Vagina (tissue), 2 donors: ENCODE measurements around the gene E4F1. TPM values are rescaled to one million over a fixed set of nuclear protein-coding genes. Genes with fewer than 3 reads are reported as not detected.

Experiments used
- DNase-seq, 2 donors: peaks; one replicate each; pipeline ENCODE4 v3.0.0-alpha.2; 2017; ENCODE audit errors: extremely low spot score in 2 of 2
- H3K27ac ChIP-seq: fragments of 200-600 bp; sonication (generic); one replicate; pipeline ENCODE4 v1.5.1; 2019
- H3K27me3 ChIP-seq: fragments of 200-600 bp; sonication (generic); one replicate; pipeline ENCODE4 v1.5.1; 2019
- H3K36me3 ChIP-seq, 2 donors: fragments of 200-600 bp; sonication (generic); one replicate each; pipeline ENCODE4 v1.5.1; 2017 to 2019
- H3K4me1 ChIP-seq: fragments of 200-600 bp; sonication (generic); one replicate; pipeline ENCODE4 v1.5.1; 2019
- H3K4me3 ChIP-seq, 2 donors: fragments of 200-600 bp; sonication (generic); 1 replicate in 1 of 2; 2 replicates in 1 of 2; pipeline ENCODE4 v1.5.1; 2016 to 2019
- H3K9me3 ChIP-seq: fragments of 200-600 bp; sonication (generic); one replicate; pipeline ENCODE4 v1.5.1; 2019
- POLR2A ChIP-seq, 2 donors: fragments of 450-650 bp; IDR thresholded peaks; one replicate each; pipeline ENCODE4 v1.6.1; 2017; ENCODE audit warnings: antibody characterized with exemption in 2 of 2, mild to moderate bottlenecking in 2 of 2, moderate library complexity in 2 of 2
- POLR2AphosphoS5 ChIP-seq, 2 donors: sonication (generic); formaldehyde crosslinking; IDR thresholded peaks; one replicate each; pipeline ENCODE4 v1.9.0; 2017; ENCODE audit warnings: antibody characterized with exemption in 2 of 2, mild to moderate bottlenecking in 2 of 2, low read depth in 1 of 2; ENCODE audit not compliant: insufficient read depth in 1 of 2
- intact Hi-C: fragments of 100-400 bp; cut with DNase I; formaldehyde crosslinking; loops from one replicate; pipeline ENCODE4 v1.15.1; 2023
- total RNA-seq: library from RNA; depleted of rRNA; stranded (reverse); fragments of >200 nt; gene quantifications from one replicate; pipeline ENCODE4 v1.2.3, GENCODE V29; 2016
- TF ChIP-seq, protein P1 (sequence below), 3 experiments: fragments of 450-650 bp in 2 of 3; fragments of 200-600 bp in 1 of 3; sonication (generic) in 1 of 3; IDR thresholded peaks; one replicate each; pipeline ENCODE4 v1.5.1; 2017 to 2019; ENCODE audit warnings: antibody characterized with exemption in 3 of 3, mild to moderate bottlenecking in 2 of 3, moderate library complexity in 2 of 3

The E4F1 gene
- total RNA-seq, 1 donor from 2014 or later, result 70.0 TPM

- Histone ChIP-seq H3K9me3 (no peaks in the 10 kb centered on the region), H3K27me3 (no peaks in the 10 kb centered on the region), H3K36me3 (peaks cover 0 to 11% of the 10 kb centered on the region in 2 donors), H3K27ac (no peak overlapping the region), H3K4me3 (no peak overlapping the region), H3K4me1 (peaks cover 6% of the 10 kb centered on the region)
- intact Hi-C loops, result no loop called here
- TF ChIP-seq, protein P1, sequence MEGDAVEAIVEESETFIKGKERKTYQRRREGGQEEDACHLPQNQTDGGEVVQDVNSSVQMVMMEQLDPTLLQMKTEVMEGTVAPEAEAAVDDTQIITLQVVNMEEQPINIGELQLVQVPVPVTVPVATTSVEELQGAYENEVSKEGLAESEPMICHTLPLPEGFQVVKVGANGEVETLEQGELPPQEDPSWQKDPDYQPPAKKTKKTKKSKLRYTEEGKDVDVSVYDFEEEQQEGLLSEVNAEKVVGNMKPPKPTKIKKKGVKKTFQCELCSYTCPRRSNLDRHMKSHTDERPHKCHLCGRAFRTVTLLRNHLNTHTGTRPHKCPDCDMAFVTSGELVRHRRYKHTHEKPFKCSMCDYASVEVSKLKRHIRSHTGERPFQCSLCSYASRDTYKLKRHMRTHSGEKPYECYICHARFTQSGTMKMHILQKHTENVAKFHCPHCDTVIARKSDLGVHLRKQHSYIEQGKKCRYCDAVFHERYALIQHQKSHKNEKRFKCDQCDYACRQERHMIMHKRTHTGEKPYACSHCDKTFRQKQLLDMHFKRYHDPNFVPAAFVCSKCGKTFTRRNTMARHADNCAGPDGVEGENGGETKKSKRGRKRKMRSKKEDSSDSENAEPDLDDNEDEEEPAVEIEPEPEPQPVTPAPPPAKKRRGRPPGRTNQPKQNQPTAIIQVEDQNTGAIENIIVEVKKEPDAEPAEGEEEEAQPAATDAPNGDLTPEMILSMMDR (IDR thresholded peaks at IDR 0.05), result no peak
- TF ChIP-seq POLR2A (IDR thresholded peaks at IDR 0.05), result no peak
- TF ChIP-seq POLR2AphosphoS5 (IDR thresholded peaks at IDR 0.05; ENCODE audit: insufficient read depth in 1 of 2, low read depth in 1 of 2), result no peak
- no peak for DNase-seq
Observed at GRCh38 chr16:2180461-2180860, 42.9 kb upstream of the E4F1 start.

DNA sequence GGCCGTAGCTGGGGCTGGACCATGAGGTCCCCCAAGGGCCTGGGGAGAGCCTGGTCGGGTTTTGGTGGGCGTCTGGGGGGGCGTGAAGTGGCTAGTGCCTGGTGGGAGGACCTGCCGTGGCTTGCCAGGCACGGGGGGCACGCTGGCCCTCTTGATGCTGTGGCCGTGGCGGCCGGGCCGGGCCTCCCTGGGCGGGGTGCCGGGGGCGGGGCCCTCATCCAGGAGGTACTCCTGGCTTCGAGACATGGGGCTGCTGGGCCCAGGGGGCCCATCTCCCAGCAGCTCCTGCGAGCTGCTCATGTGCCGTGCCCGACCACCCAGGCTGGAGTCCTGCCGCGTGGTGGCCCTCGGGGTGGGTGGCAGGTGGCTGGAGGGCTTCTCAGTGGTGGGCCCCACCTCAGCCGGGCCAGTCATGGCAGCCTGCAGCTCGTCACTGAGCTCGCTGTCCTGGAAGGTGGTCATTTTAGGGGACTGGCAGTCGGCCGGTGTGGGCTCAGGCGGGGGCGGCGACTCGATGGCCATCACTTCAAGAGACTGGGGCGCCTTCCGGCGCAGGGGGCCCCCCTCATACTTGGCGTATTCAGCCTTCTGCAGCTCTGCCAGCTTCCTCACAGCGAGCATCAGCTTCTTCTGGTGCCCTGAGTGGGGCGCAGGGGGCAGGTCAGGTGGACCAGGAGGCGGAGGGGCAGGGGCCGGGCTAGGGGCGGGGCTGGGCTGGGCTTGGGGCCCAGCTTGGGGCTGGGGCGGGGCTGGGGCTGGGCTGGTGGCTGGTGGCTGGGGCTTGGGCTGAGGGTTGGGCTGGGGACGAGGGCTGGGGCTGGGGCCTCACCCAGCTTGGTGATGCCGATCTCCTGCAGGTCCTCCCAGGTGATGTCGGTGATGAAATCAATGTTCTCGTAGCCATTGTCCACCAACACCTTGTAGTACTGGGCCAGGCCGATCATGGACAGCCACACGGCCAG, 42.1 kb upstream of the E4F1 start:
- intact Hi-C loops, result no loop called here
- DNase-seq, result no peak
- peaks cover 6% of the 10 kb centered on the region for H3K4me1 ChIP-seq

DNA sequence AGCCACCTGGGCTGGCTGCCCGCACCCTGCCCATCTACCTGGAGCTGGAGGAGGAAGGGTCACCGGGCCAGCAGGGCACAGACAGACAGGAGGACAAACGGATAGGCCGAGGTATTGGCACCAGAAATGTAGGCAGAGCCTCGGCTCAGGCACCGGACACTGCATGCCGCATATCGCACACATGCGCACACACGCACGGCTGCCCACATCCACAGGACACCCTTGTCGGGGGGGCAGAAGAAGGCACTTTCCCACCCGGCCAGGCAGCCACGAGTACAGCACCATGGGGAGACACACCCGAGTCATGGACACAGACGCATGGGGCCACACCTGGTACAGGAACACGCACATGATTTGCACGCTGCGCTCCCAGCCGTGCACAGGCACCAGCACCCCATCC, 41.4 kb upstream of the E4F1 start:
- H3K4me3 ChIP-seq, result no peak overlapping the region
- no peaks in the 10 kb centered on the region for H3K27me3 ChIP-seq
- H3K9me3 ChIP-seq, result no peaks in the 10 kb centered on the region
- TF ChIP-seq, protein P1 (IDR thresholded peaks at IDR 0.05), result no peak
- TF ChIP-seq POLR2AphosphoS5 (IDR thresholded peaks at IDR 0.05; ENCODE audit: insufficient read depth in 1 of 2, low read depth in 1 of 2), result no peak
- no peak for TF ChIP-seq POLR2A (IDR thresholded peaks at IDR 0.05)
- intact Hi-C loops, result no loop called here
- H3K4me1 ChIP-seq, result peaks cover 6% of the 10 kb centered on the region
- no peaks in the 10 kb centered on the region for H3K36me3 ChIP-seq
- H3K27ac ChIP-seq, result no peak overlapping the region
- DNase-seq, result no peak

More for the DNA sequence above, 42.1 kb upstream of the E4F1 start:
- no peak overlapping the region for H3K4me3 ChIP-seq
- TF ChIP-seq POLR2A (IDR thresholded peaks at IDR 0.05), result no peak
- TF ChIP-seq POLR2AphosphoS5 (IDR thresholded peaks at IDR 0.05; ENCODE audit: insufficient read depth in 1 of 2, low read depth in 1 of 2), result no peak
- TF ChIP-seq, protein P1 (IDR thresholded peaks at IDR 0.05), result no peak
- peaks cover 0 to 4% of the 10 kb centered on the region in 2 donors for H3K36me3 ChIP-seq
- H3K9me3 ChIP-seq, result no peaks in the 10 kb centered on the region
- no peaks in the 10 kb centered on the region for H3K27me3 ChIP-seq
- no peak overlapping the region for H3K27ac ChIP-seq

DNA sequence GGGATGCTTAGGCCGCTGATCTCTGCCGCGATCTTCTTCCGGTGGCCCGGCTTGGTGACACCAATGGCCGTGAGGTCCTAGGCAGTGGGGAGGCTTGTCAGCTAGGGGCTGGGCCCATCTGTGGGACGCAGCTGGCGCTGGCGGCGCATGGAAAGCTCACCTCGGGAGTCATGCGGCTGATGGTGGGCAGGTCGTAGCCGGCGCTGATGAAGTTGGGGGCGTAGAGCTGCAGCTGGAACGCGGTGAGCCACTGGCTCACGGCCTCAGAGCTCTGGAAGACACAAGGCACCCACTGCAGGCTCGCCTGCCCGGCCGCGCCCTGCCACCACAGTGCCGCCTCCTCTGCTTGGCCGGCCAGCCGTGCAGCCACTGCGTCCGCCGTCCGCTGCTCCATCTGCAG, 39.7 kb upstream of the E4F1 start:
- no peaks in the 10 kb centered on the region for H3K36me3 ChIP-seq
- peaks cover 6% of the 10 kb centered on the region for H3K4me1 ChIP-seq
- TF ChIP-seq, protein P1 (IDR thresholded peaks at IDR 0.05), result no peak
- no peak for TF ChIP-seq POLR2AphosphoS5 (IDR thresholded peaks at IDR 0.05; ENCODE audit: insufficient read depth in 1 of 2, low read depth in 1 of 2)
- no peak for TF ChIP-seq POLR2A (IDR thresholded peaks at IDR 0.05)
- intact Hi-C loops, result no loop called here
- H3K27me3 ChIP-seq, result no peaks in the 10 kb centered on the region
- no peaks in the 10 kb centered on the region for H3K9me3 ChIP-seq
- H3K27ac ChIP-seq, result no peak overlapping the region
- H3K4me3 ChIP-seq, result no peak overlapping the region
- no peak for DNase-seq

DNA sequence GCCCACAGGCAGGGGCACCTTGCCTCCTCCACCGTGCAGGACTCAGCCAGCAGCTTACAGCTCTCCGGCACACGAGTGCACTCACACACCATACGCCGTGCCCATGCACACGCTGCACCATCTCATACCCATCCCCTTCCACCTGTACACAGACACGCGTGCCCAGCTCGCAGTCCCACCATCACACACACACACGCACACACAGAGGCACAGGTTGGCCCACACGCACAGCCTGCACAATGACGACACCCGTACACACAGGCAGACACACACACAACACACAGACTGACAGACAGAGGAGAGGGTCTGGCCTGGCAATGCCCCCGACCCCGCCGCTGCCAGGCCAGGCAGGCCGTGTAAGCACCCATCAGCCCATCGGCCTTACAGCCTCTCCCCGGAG, 39.0 kb upstream of the E4F1 start:
- H3K27me3 ChIP-seq, result no peaks in the 10 kb centered on the region
- no peak overlapping the region for H3K4me3 ChIP-seq
- intact Hi-C loops, result no loop called here
- H3K4me1 ChIP-seq, result peaks cover 4% of the 10 kb centered on the region
- TF ChIP-seq POLR2AphosphoS5 (IDR thresholded peaks at IDR 0.05; ENCODE audit: insufficient read depth in 1 of 2, low read depth in 1 of 2) (no peak), POLR2A (IDR thresholded peaks at IDR 0.05) (no peak)
- TF ChIP-seq, protein P1 (IDR thresholded peaks at IDR 0.05), result no peak
- no peaks in the 10 kb centered on the region for H3K9me3 ChIP-seq
- DNase-seq, result no peak
- H3K27ac ChIP-seq, result no peak overlapping the region
- H3K36me3 ChIP-seq, result no peaks in the 10 kb centered on the region
